ENCODE measurements around the gene ZNF629.

GRCh38 chr16:30743716-30744115 lies 43.3 kb downstream of the ZNF629 start:
- TF ChIP-seq CTCF (conservative IDR thresholded peaks at IDR 0.05 in 1 of 2, IDR thresholded peaks at IDR 0.05 in 1 of 2; ENCODE audit: low read depth in 1 of 2, low read length in 2 of 2) (no peak), EZH2 (IDR thresholded peaks at IDR 0.05; ENCODE audit: low read length, missing control alignments) (no peak)
